GM19468 (cell line): ENCODE measurements around the gene GALNT3.

Experiments
- ATAC-seq: cut with Tn5 transposase; IDR thresholded peaks from one replicate; pipeline ENCODE4 v1.9.1; 2021; ENCODE audit warnings: mild to moderate bottlenecking, moderate library complexity, moderate number of reproducible peaks; ENCODE audit not compliant: unreplicated experiment; ENCODE audit errors: extremely low read depth

Gene GALNT3

GRCh38 chr2:165793779-165794535, at the start of gene GALNT3:
GALNT3 (minus strand) TSS chr2:165794247; CDS start chr2:165770700, 23,547 bp downstream.
- peak; percentile 1 for ATAC-seq

GRCh38 chr2:165843351-165843750, 49.3 kb upstream of the GALNT3 start:
- no peak for ATAC-seq

DNA sequence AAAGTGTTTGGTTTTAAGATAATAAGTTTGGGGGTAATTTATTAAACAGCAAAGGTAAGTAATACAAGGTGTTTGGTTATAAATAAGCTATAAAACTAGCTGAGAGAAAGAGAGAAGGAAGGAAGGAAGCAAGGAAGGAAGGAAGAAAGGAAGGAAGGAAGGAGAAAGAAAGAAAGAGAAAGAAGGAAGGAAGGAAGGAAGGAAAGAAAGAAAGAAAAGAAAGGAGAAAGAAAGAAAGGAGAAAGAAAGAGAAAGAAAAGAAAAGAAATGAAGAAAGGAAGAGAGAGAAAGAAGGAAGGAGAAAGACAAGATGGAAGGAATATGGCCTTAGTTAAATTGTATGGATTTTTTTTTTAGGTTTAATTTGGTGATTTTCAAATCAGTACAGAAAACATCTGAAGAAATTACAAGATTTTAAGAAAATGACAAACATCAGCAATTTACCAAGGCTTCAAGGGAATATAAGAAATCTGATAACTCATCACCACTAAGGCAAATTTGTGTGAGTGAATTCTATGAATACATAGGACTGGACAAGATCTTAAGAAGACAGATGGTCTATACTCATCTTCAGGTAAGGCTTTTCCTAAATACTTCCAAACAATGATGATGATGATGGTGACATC, 46.4 kb upstream of the GALNT3 start:
- ATAC-seq: no peak

DNA sequence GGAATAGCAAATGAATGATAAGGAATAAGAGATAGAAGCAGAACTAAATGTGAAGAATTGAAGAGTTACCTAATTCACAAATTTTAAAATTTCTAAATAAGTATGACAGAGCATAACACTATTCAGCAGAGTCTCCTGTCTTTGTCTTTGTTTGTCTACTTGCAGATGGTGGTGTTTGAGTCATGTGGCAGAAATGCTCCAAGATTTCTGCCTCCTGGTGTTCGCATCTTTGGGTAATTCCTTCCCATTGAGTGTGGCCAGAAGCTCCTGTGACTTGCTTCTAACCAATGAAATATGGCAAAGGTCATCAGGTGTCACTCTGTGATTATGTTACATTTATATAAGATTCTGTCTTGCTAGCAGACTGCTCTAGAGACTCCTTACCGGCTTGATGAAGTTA, 45.6 kb upstream of the GALNT3 start:
- no peak for ATAC-seq

DNA sequence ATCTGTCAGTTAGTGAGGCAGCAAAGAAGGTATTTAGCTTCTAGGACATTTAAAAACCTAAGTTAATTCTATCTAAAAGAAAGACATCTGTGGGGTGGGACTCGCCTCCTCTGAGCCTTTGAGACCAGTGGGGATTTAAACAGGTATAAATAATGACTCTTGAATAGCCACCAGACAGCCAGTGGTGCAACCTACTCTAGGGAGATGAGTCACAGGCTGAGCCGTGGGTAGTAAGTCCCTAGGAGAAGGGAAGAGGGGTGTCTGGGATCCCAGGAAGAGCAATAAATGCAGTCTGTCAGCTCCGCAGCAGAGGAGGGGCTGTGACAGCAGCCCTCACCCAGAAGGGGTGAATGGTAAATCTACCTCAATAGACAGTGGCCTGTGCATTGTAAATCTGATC, 43.1 kb upstream of the GALNT3 start:
- ATAC-seq: no peak

DNA sequence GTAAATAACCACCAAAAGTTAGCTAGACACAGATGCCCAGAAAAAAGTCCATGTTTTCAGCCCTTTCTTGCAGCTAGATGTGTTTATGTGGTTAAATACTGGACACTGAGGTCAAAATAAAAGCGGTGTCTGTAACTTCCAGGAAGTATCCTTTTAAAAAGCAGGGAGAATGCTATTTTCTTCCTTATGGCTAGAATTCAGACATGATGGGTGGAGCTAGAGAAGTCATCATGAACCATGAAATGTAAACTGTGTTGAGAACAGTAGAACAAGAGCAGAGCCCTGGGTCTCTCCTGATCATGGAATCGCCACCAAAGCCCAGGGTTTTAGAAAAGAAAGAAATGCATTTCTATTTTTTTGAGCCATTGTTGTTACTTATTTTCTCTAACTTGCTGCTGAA, 41.3 kb upstream of the GALNT3 start:
- no peak for ATAC-seq

DNA sequence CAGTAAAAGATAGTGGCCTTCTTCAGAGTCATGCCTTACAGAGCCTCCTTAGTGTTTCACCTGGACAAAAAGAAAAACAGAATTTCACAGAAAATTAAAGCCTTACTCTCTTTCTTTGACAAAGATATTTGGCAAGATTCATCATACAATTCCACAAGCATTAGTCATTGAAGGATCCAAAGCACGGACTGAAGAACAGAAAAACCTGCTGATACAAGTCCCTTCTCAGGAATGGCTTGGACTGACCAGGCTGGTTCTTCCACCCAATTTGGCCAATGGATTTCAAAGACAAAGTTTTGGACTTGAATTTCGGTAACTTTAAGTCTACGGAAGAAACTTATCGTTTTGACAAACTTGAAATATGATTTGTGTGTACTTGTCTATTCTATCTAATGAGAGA, 39.1 kb upstream of the GALNT3 start:
- no peak for ATAC-seq

GRCh38 chr2:165827921-165828276, 33.9 kb upstream of the GALNT3 start:
- ATAC-seq: no peak

GRCh38 chr2:165827016-165827920, 33.2 kb upstream of the GALNT3 start:
- peak; percentile 28 for ATAC-seq

DNA sequence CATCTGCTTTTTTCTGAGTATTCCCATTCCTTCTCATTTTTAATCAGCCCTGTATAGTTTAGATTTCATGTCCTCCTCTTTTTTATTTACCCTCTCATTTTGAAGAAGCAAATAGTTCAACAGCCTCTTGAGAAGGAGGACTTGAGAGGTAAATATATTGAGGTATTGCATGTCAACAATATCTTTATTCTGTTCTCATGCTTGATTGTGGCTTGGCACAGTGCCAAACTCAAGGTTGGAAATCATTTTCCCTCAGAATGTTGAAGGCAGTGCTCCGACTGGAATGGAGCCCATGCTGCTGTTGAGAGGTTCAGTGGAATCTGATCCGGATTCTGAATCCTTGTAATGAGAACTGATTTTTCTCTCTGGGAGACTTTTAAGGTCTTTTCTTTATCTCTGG, 31.0 kb upstream of the GALNT3 start:
- no peak for ATAC-seq

GRCh38 chr2:165820296-165820695, 26.2 kb upstream of the GALNT3 start:
- ATAC-seq: no peak

- ATAC-seq: no peak
These were observed 24.9 kb upstream of the GALNT3 start for GRCh38 chr2:165818920-165819319.

DNA sequence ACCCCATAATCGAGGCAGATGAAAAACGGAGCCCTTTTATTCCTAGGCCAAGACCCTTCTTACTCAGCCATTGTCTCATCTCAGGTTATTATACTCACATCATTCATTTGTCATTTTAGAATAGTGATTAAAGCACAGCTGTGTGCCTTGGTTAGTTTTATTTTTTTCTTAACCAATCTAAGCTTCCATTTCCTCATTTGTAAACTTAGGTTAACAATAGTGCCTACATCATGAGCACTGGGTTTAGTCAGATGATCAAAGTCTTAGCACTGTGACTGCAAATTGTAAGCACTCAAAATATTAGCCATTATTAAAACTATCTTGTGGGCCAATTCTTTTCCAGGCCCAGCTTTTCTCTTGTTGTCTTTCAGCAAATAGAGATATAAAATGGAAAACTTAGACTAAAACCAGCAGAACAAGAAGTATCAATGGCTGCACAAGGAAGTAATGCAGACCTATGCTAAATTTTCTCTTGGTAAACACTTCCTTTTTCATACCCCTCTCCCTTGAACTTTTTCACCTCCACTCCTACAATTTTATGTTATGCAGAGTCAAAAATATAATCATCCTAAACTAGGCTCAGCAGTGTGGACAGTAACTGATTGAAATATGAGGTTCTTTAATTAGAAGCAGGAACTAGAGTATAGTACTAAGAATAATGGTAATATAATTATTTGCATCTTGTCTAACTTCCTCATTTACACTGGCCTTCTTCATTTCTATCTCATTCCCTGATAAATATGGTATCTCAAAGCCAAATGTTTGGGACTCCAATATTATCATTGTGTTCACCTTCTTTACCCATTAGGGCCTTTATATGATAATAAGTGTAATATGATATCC, 21.5 kb upstream of the GALNT3 start:
- peak; percentile 61 for ATAC-seq

GRCh38 chr2:165814473-165814872, 20.4 kb upstream of the GALNT3 start:
- ATAC-seq: no peak

DNA sequence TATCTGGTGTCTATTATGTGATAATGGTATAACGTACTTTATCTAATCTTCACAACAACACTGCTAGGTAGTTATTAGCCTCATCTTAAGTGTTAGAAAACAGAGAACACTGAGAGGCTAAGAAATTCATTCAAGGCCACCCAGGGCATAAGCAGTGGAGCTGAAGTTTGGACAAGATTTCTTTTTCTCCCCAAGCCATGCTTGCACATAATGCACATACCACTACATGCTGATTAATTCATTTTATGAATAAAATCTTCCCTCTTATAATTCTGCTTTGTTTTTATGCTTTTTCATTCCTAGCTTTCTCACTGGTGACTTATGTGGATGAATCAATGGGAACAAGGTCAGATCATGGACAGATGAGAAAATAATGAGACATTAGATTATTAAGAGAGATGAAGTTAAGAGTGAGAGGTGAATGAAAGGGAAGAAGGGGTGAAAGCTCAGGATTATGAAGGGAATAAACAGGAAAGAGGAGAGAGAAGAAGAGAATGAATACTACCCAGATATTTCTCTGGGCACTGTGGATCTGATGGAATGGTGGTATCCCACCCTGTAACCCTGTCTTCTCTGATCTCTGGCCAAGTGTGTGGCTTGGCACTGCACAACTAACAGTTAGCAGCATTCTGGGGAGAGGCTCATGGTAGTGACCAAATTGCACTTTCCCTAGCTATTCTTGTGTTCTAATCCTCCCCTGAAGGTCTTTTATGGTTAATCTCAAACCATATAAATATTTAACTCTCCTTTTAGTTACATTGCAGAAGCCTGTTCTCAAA, 17.7 kb upstream of the GALNT3 start:
- no peak for ATAC-seq

- no peak for ATAC-seq
These were observed 16.4 kb upstream of the GALNT3 start for GRCh38 chr2:165810418-165810817.

DNA sequence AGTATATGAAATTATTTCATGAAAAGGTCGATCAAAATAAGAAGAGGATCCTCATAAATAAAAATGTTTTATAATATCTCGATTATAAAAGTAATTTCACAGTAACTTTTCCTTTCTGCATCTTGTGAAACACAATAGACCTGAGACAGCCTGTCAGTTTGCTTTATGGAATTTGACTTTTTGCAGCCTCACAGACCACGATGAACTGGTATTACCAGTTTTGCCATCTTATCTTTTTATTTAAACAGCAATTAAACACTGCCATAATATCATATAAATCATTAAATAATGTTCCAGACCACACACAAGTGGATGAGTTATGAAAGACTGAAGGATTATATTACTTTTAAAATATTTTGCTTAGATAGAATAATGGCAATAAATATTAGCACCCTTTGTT, 10.7 kb upstream of the GALNT3 start:
- no peak for ATAC-seq

DNA sequence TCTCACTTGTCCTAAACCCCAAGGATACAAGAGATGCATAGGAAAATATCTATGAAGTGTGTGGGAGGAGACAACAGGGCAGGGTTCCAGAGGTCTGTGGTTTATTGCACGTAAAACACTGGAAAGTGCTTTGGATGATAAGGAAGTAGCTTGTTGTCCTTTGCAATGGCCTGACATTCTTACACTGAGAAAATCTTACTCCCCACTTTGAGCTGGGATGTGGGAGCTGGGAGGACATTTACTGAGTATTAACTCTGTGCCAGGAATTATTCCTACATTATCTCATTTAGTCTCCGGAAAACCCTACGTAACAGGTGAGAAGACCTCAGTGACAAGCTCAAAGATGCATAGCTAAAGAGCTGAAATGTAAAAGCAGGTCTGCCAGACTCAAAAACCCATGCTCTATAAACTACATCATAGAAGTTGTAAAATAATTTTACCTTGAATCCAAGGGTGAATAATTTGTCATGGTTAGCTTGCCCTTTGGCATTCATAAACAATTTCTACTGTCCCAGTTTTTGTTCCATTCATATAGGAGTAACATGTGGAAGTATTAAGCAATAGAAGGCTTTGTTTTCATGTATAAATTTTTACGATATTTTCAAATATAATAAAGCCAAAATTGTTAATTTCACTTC, 9.2 kb upstream of the GALNT3 start:
- ATAC-seq: no peak

GRCh38 chr2:165801176-165801575, 7.1 kb upstream of the GALNT3 start:
- ATAC-seq: no peak
